ENCODE data around the gene DGKH.

Gene DGKH

DNA sequence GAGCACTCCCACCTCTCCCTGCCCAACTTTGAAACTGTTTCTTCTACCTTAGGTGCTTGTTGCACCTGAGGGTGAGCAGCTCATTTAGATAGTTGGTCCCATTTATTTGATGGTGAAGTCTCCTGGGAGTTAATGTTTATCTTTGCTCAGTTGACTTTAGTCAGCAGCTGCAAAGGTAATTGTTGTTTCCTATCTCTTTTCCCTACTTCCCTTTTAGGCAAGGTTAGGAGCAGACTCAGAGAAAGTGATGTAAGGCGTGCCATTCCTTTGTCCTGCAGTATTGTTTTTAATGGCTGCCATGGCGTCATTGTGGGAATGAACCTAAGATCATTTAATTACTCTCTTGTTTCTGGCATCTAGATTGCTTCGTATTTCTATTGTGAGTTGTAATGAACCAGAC is 235.1 kb downstream of the DGKH start:
- DNase-seq, result peak; percentile 84 to 85

DNA sequence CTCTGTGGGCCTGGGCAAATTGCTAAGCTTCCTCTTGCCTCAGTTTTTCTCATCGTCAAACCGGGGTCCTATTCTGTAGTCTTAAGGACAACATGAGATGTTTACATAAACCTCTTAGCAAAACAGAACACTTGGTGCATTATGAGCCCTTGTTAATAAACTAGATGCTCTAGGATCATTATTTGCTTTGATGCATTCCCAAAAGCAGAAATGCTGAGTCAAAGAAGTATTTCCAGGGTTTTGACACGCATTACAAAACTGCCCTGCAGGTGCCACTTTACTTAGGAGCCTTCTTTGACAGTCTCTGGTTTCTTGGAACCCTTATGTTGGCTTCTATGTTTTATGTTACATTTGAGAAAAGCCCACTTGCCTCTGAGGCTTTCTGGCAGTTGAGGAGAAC is 235.6 kb downstream of the DGKH start:
- no peak for DNase-seq

All from NCI-H1930 (cell line).